ENCODE measurements around the gene SEPTIN11.

DNA sequence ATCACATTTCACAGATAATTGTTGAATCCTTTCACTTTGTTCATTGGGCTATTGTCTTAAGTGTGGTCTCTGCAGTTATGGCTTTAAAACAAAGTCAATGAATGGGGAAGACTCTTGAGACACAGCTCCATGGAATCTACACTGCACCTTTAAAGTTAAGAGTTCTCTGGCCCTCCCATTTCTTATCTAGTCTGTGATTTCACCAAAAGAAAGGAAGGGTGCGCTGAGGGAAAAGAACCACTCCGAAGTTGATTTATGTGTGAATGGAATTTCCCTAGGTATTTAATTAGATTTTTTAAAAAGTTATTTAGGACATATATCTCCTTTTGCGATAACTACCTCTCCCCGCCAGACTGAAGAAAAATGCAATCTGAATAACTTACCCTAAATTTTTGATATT, 2.5 kb downstream of the SEPTIN11 start:
- TF ChIP-seq YY1 (IDR thresholded peaks at IDR 0.05; ENCODE audit: low read depth) (no peak), ZBTB7A (IDR thresholded peaks at IDR 0.05; ENCODE audit: low read depth) (no peak), TAF1 (IDR thresholded peaks at IDR 0.05; ENCODE audit: low read depth) (no peak), CREB1 (IDR thresholded peaks at IDR 0.05; ENCODE audit: low read depth) (no peak), FOXM1 (IDR thresholded peaks at IDR 0.05; ENCODE audit: borderline replicate concordance, low read depth) (no peak), TCF12 (IDR thresholded peaks at IDR 0.05; ENCODE audit: low read depth) (no peak), REST (IDR thresholded peaks at IDR 0.05; ENCODE audit: low read depth) (no peak), EGR1 (IDR thresholded peaks at IDR 0.05) (no peak), RAD21 (IDR thresholded peaks at IDR 0.05; ENCODE audit: low read depth) (no peak), MAX (IDR thresholded peaks at IDR 0.05) (no peak), USF1 (IDR thresholded peaks at IDR 0.05) (no peak), EP300 (IDR thresholded peaks at IDR 0.05; ENCODE audit: borderline replicate concordance) (no peak)
